MM.1S (cell line): ENCODE measurements around the gene SLC12A7.

Experiments
- DNase-seq: peaks from one replicate; pipeline ENCODE4 v3.0.0-alpha.2; 2015
- H2AFZ ChIP-seq: fragments of 300-600 bp; sonication (generic); 2 replicates; pipeline ENCODE4 v1.6.0; 2016; ENCODE audit warnings: antibody characterized with exemption, low read length
- H3F3A ChIP-seq: fragments of 300-600 bp; sonication (generic); 2 replicates; pipeline ENCODE4 v1.6.1; 2016; ENCODE audit warnings: mild to moderate bottlenecking, antibody characterized with exemption, low read length, moderate library complexity, mixed read lengths; ENCODE audit not compliant: insufficient read depth
- H3K27ac ChIP-seq: fragments of 300-600 bp; sonication (generic); 2 replicates; pipeline ENCODE4 v1.5.1; 2016; ENCODE audit warnings: mild to moderate bottlenecking, low read length
- H3K27me3 ChIP-seq: fragments of 300-600 bp; sonication (generic); replicated peaks from 2 replicates; pipeline ENCODE4 v1.6.0; 2016; ENCODE audit warnings: low read length; ENCODE audit not compliant: insufficient read depth
- H3K36me3 ChIP-seq: fragments of 300-600 bp; sonication (generic); replicated peaks from 2 replicates; pipeline ENCODE4 v1.6.1; 2016; ENCODE audit warnings: mild to moderate bottlenecking, low read length, mixed read lengths; ENCODE audit not compliant: insufficient read depth
- H3K4me1 ChIP-seq: fragments of 300-600 bp; sonication (generic); 2 replicates; pipeline ENCODE4 v1.6.1; 2016; ENCODE audit warnings: low read length, mixed read lengths
- H3K4me2 ChIP-seq: fragments of 300-600 bp; sonication (generic); 2 replicates; pipeline ENCODE4 v1.6.0; 2016; ENCODE audit warnings: low read depth, low read length
- H3K4me3 ChIP-seq: fragments of 300-600 bp; sonication (generic); 2 replicates; pipeline ENCODE4 v1.5.1; 2016; ENCODE audit warnings: low read length, mixed read lengths
- H3K79me2 ChIP-seq: fragments of 300-600 bp; sonication (generic); 2 replicates; pipeline ENCODE4 v1.6.1; 2016; ENCODE audit warnings: mixed run types, low read length, mixed read lengths
- H3K9ac ChIP-seq: fragments of 300-600 bp; sonication (generic); 2 replicates; pipeline ENCODE4 v1.6.1; 2016; ENCODE audit warnings: low read length, mixed read lengths
- H3K9me2 ChIP-seq: fragments of 300-600 bp; sonication (generic); replicated peaks from 2 replicates; pipeline ENCODE4 v1.6.1; 2016; ENCODE audit warnings: mild to moderate bottlenecking, low read length, mixed read lengths; ENCODE audit not compliant: insufficient read depth
- H3K9me3 ChIP-seq: fragments of 300-600 bp; sonication (generic); replicated peaks from 2 replicates; pipeline ENCODE4 v1.6.1; 2016; ENCODE audit warnings: mild to moderate bottlenecking, low read length, mixed read lengths; ENCODE audit not compliant: insufficient read depth
- H4K20me1 ChIP-seq: fragments of 300-600 bp; sonication (generic); 2 replicates; pipeline ENCODE4 v1.6.1; 2016; ENCODE audit warnings: mild to moderate bottlenecking, low read length, moderate library complexity, mixed read lengths; ENCODE audit not compliant: insufficient read depth
- CTCF ChIP-seq: fragments of 300-600 bp; sonication (generic); IDR thresholded peaks from 2 replicates; pipeline ENCODE4 v1.5.1; 2016; ENCODE audit warnings: antibody characterized with exemption, low read length, mixed read lengths
- EZH2 ChIP-seq: fragments of 300-600 bp; sonication (generic); optimal IDR thresholded peaks from 2 replicates; pipeline ENCODE3; 2017; ENCODE audit warnings: low read depth, mild to moderate bottlenecking, antibody characterized with exemption, low read length, mixed read lengths
- EZH2phosphoT487 ChIP-seq: fragments of 300-600 bp; sonication (generic); IDR thresholded peaks from 2 replicates; pipeline ENCODE4 v1.6.1; 2018; ENCODE audit warnings: antibody characterized with exemption, low read length

SLC12A7 gene

GRCh38 chr5:1122511-1123294 is 10.8 kb upstream of the SLC12A7 start:
- Histone ChIP-seq H3K9ac (no peak overlapping the region), H3F3A (no peaks in the 10 kb centered on the region), H3K27me3 (peaks cover 28% of the 10 kb centered on the region), H2AFZ (no peak overlapping the region), H3K4me1 (no peaks in the 10 kb centered on the region), H3K27ac (no peak overlapping the region), H3K9me3 (no peaks in the 10 kb centered on the region), H3K4me2 (no peak overlapping the region), H4K20me1 (no peaks in the 10 kb centered on the region), H3K79me2 (no peaks in the 10 kb centered on the region), H3K9me2 (no peaks in the 10 kb centered on the region), H3K4me3 (no peak overlapping the region), H3K36me3 (no peaks in the 10 kb centered on the region)
- no peak for DNase-seq
- TF ChIP-seq EZH2phosphoT487 = no peak
- no peak for TF ChIP-seq CTCF
- no peak for TF ChIP-seq EZH2

GRCh38 chr5:1121891-1122290 is 10.0 kb upstream of the SLC12A7 start:
- H3K4me2 ChIP-seq = no peak overlapping the region
- H3K4me1 ChIP-seq = no peaks in the 10 kb centered on the region
- no peaks in the 10 kb centered on the region for H3K9me2 ChIP-seq
- no peaks in the 10 kb centered on the region for H3K9me3 ChIP-seq
- no peak for TF ChIP-seq EZH2
- no peak for TF ChIP-seq EZH2phosphoT487
- TF ChIP-seq CTCF = no peak
- no peak overlapping the region for H2AFZ ChIP-seq
- H3K9ac ChIP-seq = no peak overlapping the region
- no peak for DNase-seq
- no peak overlapping the region for H3K4me3 ChIP-seq
- H3K79me2 ChIP-seq = no peaks in the 10 kb centered on the region
- H3F3A ChIP-seq = no peaks in the 10 kb centered on the region
- no peaks in the 10 kb centered on the region for H4K20me1 ChIP-seq
- no peaks in the 10 kb centered on the region for H3K36me3 ChIP-seq
- H3K27ac ChIP-seq = no peak overlapping the region
- peaks cover 28% of the 10 kb centered on the region for H3K27me3 ChIP-seq

- H3K79me2 ChIP-seq = no peaks in the 10 kb centered on the region
- DNase-seq = no peak
- no peaks in the 10 kb centered on the region for H3K9me3 ChIP-seq
- TF ChIP-seq CTCF = no peak
- H3K4me2 ChIP-seq = no peak overlapping the region
- H3K4me3 ChIP-seq = no peak overlapping the region
- H3K27me3 ChIP-seq = peaks cover 28% of the 10 kb centered on the region
- no peaks in the 10 kb centered on the region for H4K20me1 ChIP-seq
- no peak overlapping the region for H2AFZ ChIP-seq
- no peaks in the 10 kb centered on the region for H3K36me3 ChIP-seq
- H3K27ac ChIP-seq = no peak overlapping the region
- no peaks in the 10 kb centered on the region for H3K9me2 ChIP-seq
- H3F3A ChIP-seq = no peaks in the 10 kb centered on the region
- no peaks in the 10 kb centered on the region for H3K4me1 ChIP-seq
- no peak overlapping the region for H3K9ac ChIP-seq
These were observed 9.2 kb upstream of the SLC12A7 start for GRCh38 chr5:1121044-1121443.
